ENCODE results near the gene MID1.

GRCh38 chrX:10492250-10492649 is 128.1 kb downstream of the MID1 start:
- no peak for TF ChIP-seq EZH2 (IDR thresholded peaks at IDR 0.05; ENCODE audit: low read depth)
- TF ChIP-seq CTCF (conservative IDR thresholded peaks at IDR 0.05): no peak

All from PC-9 (cell line).